ENCODE data around the gene ERMP1.

Gene ERMP1

DNA sequence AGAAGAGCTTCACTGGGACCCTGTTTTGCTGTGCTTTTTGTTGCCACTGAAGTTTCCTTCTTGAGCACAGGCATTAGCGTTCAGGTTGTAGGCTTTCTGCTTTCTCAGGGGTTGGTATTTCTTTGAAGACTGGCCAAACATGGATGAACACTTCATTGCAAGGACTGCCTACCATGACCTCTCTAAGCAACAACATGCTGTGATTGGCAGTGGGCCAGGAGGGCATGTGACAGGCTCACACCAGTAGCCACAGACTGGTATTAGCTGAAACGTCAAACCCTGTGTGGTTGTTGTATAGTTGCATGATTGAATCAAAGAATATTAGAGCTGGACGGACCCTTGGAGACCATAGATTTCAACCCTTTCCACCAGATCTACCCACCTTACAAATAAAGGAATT lies 37.8 kb upstream of the ERMP1 start:
- no peak for DNase-seq

DNA sequence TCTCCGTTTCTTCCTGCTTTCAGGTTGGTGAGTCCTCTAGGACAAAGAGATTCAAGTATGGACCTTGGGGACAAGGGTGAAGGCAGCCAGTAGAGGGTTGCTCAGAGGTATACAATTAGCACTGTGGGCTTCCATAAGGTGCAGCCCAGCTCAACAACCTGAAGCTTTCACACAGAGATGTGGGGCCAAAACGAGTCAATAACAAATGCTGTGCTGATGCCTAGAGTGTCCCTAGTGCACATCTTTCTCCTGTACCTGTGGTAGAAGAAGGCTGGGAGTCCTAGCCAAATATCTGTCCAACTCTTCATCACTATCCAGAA lies 37.1 kb upstream of the ERMP1 start:
- Histone ChIP-seq H3K4me1 (ENCODE audit: control insufficient read depth, insufficient read depth, low read length, poor library complexity, severe bottlenecking) (no peaks in the 10 kb centered on the region), H3K9me3 (ENCODE audit: control insufficient read depth, low read length) (no peaks in the 10 kb centered on the region), H3K27ac (ENCODE audit: insufficient read depth, low read length, poor library complexity, severe bottlenecking) (no peak overlapping the region), H3K4me3 (ENCODE audit: insufficient read depth, low read depth, low read length, poor library complexity, severe bottlenecking) (no peak overlapping the region), H3K27me3 (replicated peaks; ENCODE audit: control insufficient read depth, insufficient read depth, low read length, poor library complexity, severe bottlenecking) (no peaks in the 10 kb centered on the region), H3K36me3 (ENCODE audit: control insufficient read depth, insufficient read depth, low read length) (no peaks in the 10 kb centered on the region)
- DNase-seq: no peak

More for the DNA sequence above, 37.8 kb upstream of the ERMP1 start:
- Histone ChIP-seq H3K27ac (ENCODE audit: insufficient read depth, low read length, poor library complexity, severe bottlenecking) (no peak overlapping the region), H3K27me3 (replicated peaks; ENCODE audit: control insufficient read depth, insufficient read depth, low read length, poor library complexity, severe bottlenecking) (no peaks in the 10 kb centered on the region), H3K4me3 (ENCODE audit: insufficient read depth, low read depth, low read length, poor library complexity, severe bottlenecking) (no peak overlapping the region), H3K36me3 (ENCODE audit: control insufficient read depth, insufficient read depth, low read length) (no peaks in the 10 kb centered on the region), H3K4me1 (ENCODE audit: control insufficient read depth, insufficient read depth, low read length, poor library complexity, severe bottlenecking) (no peaks in the 10 kb centered on the region), H3K9me3 (ENCODE audit: control insufficient read depth, low read length) (no peaks in the 10 kb centered on the region)

DNA sequence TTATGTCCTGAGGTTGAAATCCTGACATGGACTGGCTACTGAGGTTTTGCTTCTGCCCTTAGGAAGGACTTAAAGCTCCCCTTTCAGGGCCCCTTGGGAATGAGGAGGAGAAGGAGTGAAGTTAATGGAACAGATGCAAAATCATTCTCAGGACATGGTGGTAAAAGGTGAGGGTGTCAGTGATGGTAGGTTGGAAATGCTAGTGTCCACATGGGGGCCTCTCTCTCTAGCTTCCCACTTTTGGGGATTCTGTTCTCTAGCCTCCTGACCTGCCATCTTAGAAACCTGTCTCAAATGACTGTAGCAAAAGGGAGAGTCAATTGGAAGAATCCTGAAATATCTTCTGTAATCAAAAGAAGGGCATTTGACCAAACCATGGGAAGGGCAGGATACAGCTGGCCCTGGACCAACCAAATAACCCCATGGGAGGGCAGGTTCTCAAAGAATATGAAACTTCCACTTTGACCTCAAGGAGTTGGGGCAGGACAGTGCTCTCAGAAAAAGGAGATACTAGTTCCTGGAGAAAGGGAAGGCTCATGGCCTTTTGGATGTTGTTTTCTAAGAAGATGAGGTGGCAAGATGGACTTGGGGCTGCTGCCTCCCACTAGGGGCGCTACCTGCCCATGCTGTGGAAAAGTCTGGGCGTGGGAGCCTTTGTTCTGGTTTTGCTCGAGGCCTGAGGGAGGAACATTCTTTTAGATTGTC lies 36.5 kb upstream of the ERMP1 start:
- Histone ChIP-seq H3K4me1 (ENCODE audit: control insufficient read depth, insufficient read depth, low read length, poor library complexity, severe bottlenecking) (no peaks in the 10 kb centered on the region), H3K4me3 (ENCODE audit: insufficient read depth, low read depth, low read length, poor library complexity, severe bottlenecking) (no peak overlapping the region), H3K27ac (ENCODE audit: insufficient read depth, low read length, poor library complexity, severe bottlenecking) (no peak overlapping the region), H3K27me3 (replicated peaks; ENCODE audit: control insufficient read depth, insufficient read depth, low read length, poor library complexity, severe bottlenecking) (no peaks in the 10 kb centered on the region), H3K36me3 (ENCODE audit: control insufficient read depth, insufficient read depth, low read length) (no peaks in the 10 kb centered on the region), H3K9me3 (ENCODE audit: control insufficient read depth, low read length) (no peaks in the 10 kb centered on the region)
- DNase-seq: no peak

DNA sequence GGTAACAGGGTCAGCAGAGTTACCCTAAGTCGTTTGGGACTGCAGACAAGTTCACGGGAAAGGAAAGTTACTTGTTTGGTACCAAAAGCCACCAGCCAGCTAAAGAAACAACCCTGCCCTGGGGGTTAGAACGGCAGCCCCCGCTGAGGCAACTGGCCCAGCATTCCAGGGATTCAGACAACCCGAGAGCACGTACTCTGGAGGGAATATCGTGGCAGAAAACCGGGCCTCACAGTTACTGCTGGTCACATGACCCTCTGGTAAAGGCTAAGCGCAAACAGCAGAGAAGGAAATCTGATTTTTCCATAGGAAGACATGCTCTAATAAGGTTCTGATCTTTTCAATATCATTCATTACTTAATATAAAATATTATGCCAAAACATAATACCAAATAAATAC lies 35.3 kb upstream of the ERMP1 start:
- DNase-seq: no peak
- H3K4me1 ChIP-seq (ENCODE audit: control insufficient read depth, insufficient read depth, low read length, poor library complexity, severe bottlenecking): no peaks in the 10 kb centered on the region
- H3K27me3 ChIP-seq (replicated peaks; ENCODE audit: control insufficient read depth, insufficient read depth, low read length, poor library complexity, severe bottlenecking): no peaks in the 10 kb centered on the region
- no peaks in the 10 kb centered on the region for H3K9me3 ChIP-seq (ENCODE audit: control insufficient read depth, low read length)
- H3K27ac ChIP-seq (ENCODE audit: insufficient read depth, low read length, poor library complexity, severe bottlenecking): no peak overlapping the region
- H3K4me3 ChIP-seq (ENCODE audit: insufficient read depth, low read depth, low read length, poor library complexity, severe bottlenecking): no peak overlapping the region
- H3K36me3 ChIP-seq (ENCODE audit: control insufficient read depth, insufficient read depth, low read length): no peaks in the 10 kb centered on the region

DNA sequence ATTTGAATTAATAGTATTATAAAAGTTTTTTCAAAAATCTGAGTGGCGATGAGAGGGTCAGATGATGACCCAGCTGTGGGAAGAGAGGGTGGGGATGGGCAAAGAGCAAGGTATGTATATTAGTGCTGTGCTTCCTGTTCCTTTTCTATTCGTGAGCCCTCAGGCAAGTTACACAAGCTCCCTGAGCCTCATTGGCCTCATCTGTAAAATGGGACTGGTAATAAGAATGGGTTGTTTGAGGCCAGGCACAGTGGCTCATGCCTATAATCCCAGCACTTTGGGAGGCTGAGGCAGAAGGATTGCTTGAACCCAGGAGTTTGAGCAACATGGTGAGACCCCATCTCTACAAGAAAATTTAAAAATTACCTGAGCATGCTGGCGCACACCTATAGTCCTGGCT lies 33.8 kb upstream of the ERMP1 start:
- DNase-seq: no peak
- H3K27ac ChIP-seq (ENCODE audit: insufficient read depth, low read length, poor library complexity, severe bottlenecking): no peak overlapping the region
- no peaks in the 10 kb centered on the region for H3K36me3 ChIP-seq (ENCODE audit: control insufficient read depth, insufficient read depth, low read length)
- no peaks in the 10 kb centered on the region for H3K27me3 ChIP-seq (replicated peaks; ENCODE audit: control insufficient read depth, insufficient read depth, low read length, poor library complexity, severe bottlenecking)
- no peaks in the 10 kb centered on the region for H3K4me1 ChIP-seq (ENCODE audit: control insufficient read depth, insufficient read depth, low read length, poor library complexity, severe bottlenecking)
- H3K4me3 ChIP-seq (ENCODE audit: insufficient read depth, low read depth, low read length, poor library complexity, severe bottlenecking): no peak overlapping the region
- H3K9me3 ChIP-seq (ENCODE audit: control insufficient read depth, low read length): no peaks in the 10 kb centered on the region

DNA sequence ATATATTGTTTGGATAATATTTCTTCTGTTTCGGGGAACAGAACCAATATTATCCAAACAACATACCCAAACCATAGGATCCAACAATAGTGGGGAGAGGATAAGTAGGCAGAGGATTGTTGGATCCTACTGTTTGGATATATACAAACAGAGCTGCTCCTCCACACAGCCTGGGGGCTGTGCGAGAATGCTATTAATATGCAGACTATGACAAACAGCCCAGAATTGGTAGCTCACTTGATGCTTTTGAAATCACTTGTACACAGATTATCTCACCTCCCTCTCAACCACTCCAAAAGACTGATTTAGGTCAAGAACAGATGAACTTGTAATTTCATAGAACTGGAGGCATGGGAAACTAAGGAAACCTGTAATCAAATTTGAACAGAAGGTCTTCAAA lies 33.4 kb upstream of the ERMP1 start:
- no peaks in the 10 kb centered on the region for H3K36me3 ChIP-seq (ENCODE audit: control insufficient read depth, insufficient read depth, low read length)
- no peaks in the 10 kb centered on the region for H3K27me3 ChIP-seq (replicated peaks; ENCODE audit: control insufficient read depth, insufficient read depth, low read length, poor library complexity, severe bottlenecking)
- H3K9me3 ChIP-seq (ENCODE audit: control insufficient read depth, low read length): no peaks in the 10 kb centered on the region
- H3K4me3 ChIP-seq (ENCODE audit: insufficient read depth, low read depth, low read length, poor library complexity, severe bottlenecking): no peak overlapping the region
- no peak for DNase-seq
- no peaks in the 10 kb centered on the region for H3K4me1 ChIP-seq (ENCODE audit: control insufficient read depth, insufficient read depth, low read length, poor library complexity, severe bottlenecking)
- H3K27ac ChIP-seq (ENCODE audit: insufficient read depth, low read length, poor library complexity, severe bottlenecking): no peak overlapping the region

DNA sequence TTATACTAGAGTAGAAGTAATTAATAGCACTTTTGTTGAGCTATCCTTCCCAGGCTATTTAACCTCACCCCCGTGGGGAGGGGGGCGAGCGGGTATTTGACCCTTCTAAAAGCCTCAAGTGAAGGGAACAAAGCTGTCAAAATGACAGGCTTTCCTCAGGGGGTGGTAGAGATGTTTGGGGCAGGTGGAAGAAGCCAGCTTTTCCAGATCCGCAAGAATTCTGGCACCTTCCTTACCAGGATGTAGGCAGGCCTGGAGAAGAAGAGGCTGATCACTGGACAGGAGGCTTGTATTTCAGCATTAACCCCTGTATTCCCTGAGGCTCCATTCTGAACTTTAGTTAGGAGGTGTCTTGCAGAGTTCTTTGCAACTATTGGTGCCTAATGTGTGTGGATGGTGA lies 31.5 kb upstream of the ERMP1 start:
- H3K9me3 ChIP-seq (ENCODE audit: control insufficient read depth, low read length): no peaks in the 10 kb centered on the region
- no peaks in the 10 kb centered on the region for H3K36me3 ChIP-seq (ENCODE audit: control insufficient read depth, insufficient read depth, low read length)
- no peaks in the 10 kb centered on the region for H3K4me1 ChIP-seq (ENCODE audit: control insufficient read depth, insufficient read depth, low read length, poor library complexity, severe bottlenecking)
- H3K27ac ChIP-seq (ENCODE audit: insufficient read depth, low read length, poor library complexity, severe bottlenecking): no peak overlapping the region
- H3K27me3 ChIP-seq (replicated peaks; ENCODE audit: control insufficient read depth, insufficient read depth, low read length, poor library complexity, severe bottlenecking): no peaks in the 10 kb centered on the region
- no peak overlapping the region for H3K4me3 ChIP-seq (ENCODE audit: insufficient read depth, low read depth, low read length, poor library complexity, severe bottlenecking)
- no peak for DNase-seq

DNA sequence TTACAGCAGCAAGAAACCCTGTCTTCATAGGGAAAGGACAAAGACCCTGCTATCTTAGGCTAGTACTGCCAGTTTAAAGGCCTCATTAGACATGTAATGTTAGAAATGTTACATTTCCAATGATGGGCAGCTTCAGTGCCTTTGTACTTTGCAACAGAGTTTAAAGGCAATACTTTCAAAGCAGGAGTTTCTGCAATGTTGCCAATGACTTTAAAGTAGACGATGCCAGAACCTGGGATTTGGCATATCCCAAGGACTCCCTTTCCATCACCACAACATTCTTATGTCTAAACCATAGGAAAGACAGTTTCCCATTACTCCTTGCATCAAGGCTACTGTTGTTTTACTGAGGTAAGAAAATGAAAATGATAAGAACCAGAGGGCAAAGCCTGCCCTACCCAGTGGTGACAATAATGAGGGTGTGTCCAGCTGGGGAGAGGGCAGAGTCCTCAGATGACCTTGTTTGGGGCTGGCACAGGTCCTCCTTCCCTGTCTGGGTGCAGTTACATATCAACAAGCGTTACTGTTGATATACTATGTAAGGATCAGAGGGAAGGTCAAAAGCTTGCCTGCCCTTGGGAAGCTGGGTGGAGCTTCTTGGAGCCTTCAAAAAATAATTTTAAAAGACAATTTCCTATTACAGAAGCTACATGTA lies 30.3 kb upstream of the ERMP1 start:
- Histone ChIP-seq H3K4me3 (ENCODE audit: insufficient read depth, low read depth, low read length, poor library complexity, severe bottlenecking) (no peak overlapping the region), H3K4me1 (ENCODE audit: control insufficient read depth, insufficient read depth, low read length, poor library complexity, severe bottlenecking) (no peaks in the 10 kb centered on the region), H3K27me3 (replicated peaks; ENCODE audit: control insufficient read depth, insufficient read depth, low read length, poor library complexity, severe bottlenecking) (no peaks in the 10 kb centered on the region), H3K36me3 (ENCODE audit: control insufficient read depth, insufficient read depth, low read length) (no peaks in the 10 kb centered on the region), H3K9me3 (ENCODE audit: control insufficient read depth, low read length) (no peaks in the 10 kb centered on the region), H3K27ac (ENCODE audit: insufficient read depth, low read length, poor library complexity, severe bottlenecking) (no peak overlapping the region)
- no peak for DNase-seq

DNA sequence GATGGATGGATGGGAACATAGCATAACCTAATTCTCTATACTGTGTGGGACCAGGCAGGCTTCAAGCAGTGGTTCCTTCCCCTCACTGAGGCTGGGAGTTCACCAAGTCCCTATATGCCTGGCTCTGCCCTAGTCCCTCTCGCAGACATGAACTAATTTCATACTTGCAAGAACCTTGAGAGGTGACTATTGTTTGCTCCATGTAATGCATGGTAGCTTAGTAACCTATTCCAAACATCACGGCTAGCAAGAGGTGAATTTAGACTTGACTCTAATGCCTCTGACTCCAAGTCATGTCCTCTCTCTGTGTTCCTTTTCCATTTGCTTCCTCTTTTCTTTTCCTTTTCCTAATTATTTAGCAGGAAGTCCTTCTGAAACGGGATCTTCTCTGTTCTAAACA lies 25.9 kb upstream of the ERMP1 start:
- DNase-seq: no peak
- no peaks in the 10 kb centered on the region for H3K27me3 ChIP-seq (replicated peaks; ENCODE audit: control insufficient read depth, insufficient read depth, low read length, poor library complexity, severe bottlenecking)
- H3K9me3 ChIP-seq (ENCODE audit: control insufficient read depth, low read length): no peaks in the 10 kb centered on the region
- no peak overlapping the region for H3K27ac ChIP-seq (ENCODE audit: insufficient read depth, low read length, poor library complexity, severe bottlenecking)
- no peaks in the 10 kb centered on the region for H3K36me3 ChIP-seq (ENCODE audit: control insufficient read depth, insufficient read depth, low read length)
- no peaks in the 10 kb centered on the region for H3K4me1 ChIP-seq (ENCODE audit: control insufficient read depth, insufficient read depth, low read length, poor library complexity, severe bottlenecking)
- no peak overlapping the region for H3K4me3 ChIP-seq (ENCODE audit: insufficient read depth, low read depth, low read length, poor library complexity, severe bottlenecking)

DNA sequence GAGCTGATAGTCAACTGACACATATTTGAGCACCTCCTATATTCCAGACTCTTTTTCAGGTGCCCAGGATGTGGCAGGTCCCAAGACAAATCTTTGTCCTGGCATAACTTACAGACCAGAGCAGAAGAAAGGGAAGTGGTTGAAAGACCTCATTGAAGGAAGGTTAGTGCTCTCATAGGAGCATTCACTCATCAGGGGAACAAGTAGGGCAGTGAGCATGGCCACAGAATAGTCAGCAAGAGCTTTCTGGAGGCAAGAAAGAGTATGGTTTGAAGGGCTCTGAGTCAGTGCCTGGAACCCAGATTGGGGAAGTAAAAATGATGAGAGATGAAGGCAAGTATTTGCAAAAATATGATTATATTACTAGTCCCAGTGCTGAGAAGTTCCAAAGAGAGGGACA lies 25.0 kb upstream of the ERMP1 start:
- no peak overlapping the region for H3K4me3 ChIP-seq (ENCODE audit: insufficient read depth, low read depth, low read length, poor library complexity, severe bottlenecking)
- H3K27ac ChIP-seq (ENCODE audit: insufficient read depth, low read length, poor library complexity, severe bottlenecking): no peak overlapping the region
- H3K36me3 ChIP-seq (ENCODE audit: control insufficient read depth, insufficient read depth, low read length): no peaks in the 10 kb centered on the region
- H3K9me3 ChIP-seq (ENCODE audit: control insufficient read depth, low read length): no peaks in the 10 kb centered on the region
- H3K27me3 ChIP-seq (replicated peaks; ENCODE audit: control insufficient read depth, insufficient read depth, low read length, poor library complexity, severe bottlenecking): no peaks in the 10 kb centered on the region
- no peak for DNase-seq
- H3K4me1 ChIP-seq (ENCODE audit: control insufficient read depth, insufficient read depth, low read length, poor library complexity, severe bottlenecking): no peaks in the 10 kb centered on the region
